OCI-LY1 (cell line): ENCODE results near the gene SDR42E2.
"Not testable (repeated sequence)": the region's sequence is repeated elsewhere in the genome, so short reads cannot be mapped to it uniquely, and the experiment has no call there.

ENCODE experiments used
- H2AFZ ChIP-seq: fragments of 200-600 bp; sonication (generic), shearing (Covaris generic); 2 replicates; pipeline ENCODE4 v1.6.0; 2014; ENCODE audit warnings: antibody characterized with exemption, mild to moderate bottlenecking, low read length
- H3F3A ChIP-seq: fragments of 200-600 bp; sonication (generic), shearing (Covaris generic); 2 replicates; pipeline ENCODE4 v1.6.0; 2014; ENCODE audit warnings: mild to moderate bottlenecking, antibody characterized with exemption, low read length, moderate library complexity; ENCODE audit not compliant: insufficient read depth
- H3K27ac ChIP-seq: fragments of 200-600 bp; sonication (generic); 2 replicates; pipeline ENCODE4 v1.5.1; 2014; ENCODE audit warnings: low read length, mixed run types, mild to moderate bottlenecking, low read depth; ENCODE audit not compliant: poor library complexity, severe bottlenecking
- H3K27me3 ChIP-seq: fragments of 200-600 bp; sonication (generic); 2 replicates; pipeline ENCODE4 v1.6.0; 2014; ENCODE audit warnings: antibody characterized with exemption, mild to moderate bottlenecking, low read length, moderate library complexity; ENCODE audit not compliant: insufficient read depth
- H3K36me3 ChIP-seq: fragments of 200-600 bp; sonication (generic); 2 replicates; pipeline ENCODE4 v1.6.1; 2014; ENCODE audit warnings: mild to moderate bottlenecking, antibody characterized with exemption, low read length, moderate library complexity, mixed read lengths; ENCODE audit not compliant: insufficient read depth
- H3K4me1 ChIP-seq: fragments of 200-600 bp; sonication (generic); 2 replicates; pipeline ENCODE4 v1.5.1; 2014; ENCODE audit warnings: mild to moderate bottlenecking, low read length, moderate library complexity; ENCODE audit not compliant: insufficient read depth, severe bottlenecking
- H3K4me2 ChIP-seq: fragments of 200-600 bp; sonication (generic), shearing (Covaris generic); 2 replicates; pipeline ENCODE4 v1.6.1; 2014; ENCODE audit warnings: low read length
- H3K4me3 ChIP-seq: fragments of 200-600 bp; sonication (generic); 2 replicates; pipeline ENCODE4 v1.5.1; 2014; ENCODE audit warnings: low read length, low read depth, mild to moderate bottlenecking, mixed read lengths; ENCODE audit not compliant: poor library complexity, severe bottlenecking
- H3K79me2 ChIP-seq: fragments of 200-600 bp; shearing (Covaris generic); 2 replicates; pipeline ENCODE4 v1.6.1; 2016; ENCODE audit warnings: mixed run types, low read length, mixed read lengths; ENCODE audit not compliant: insufficient read depth
- H3K9ac ChIP-seq: fragments of 200-600 bp; sonication (generic), shearing (Covaris generic); 2 replicates; pipeline ENCODE4 v1.6.1; 2014; ENCODE audit warnings: mild to moderate bottlenecking, low read length, mixed read lengths
- H3K9me2 ChIP-seq: fragments of 200-600 bp; sonication (generic), shearing (Covaris generic); 2 replicates; pipeline ENCODE4 v1.6.1; 2014; ENCODE audit warnings: low read depth, mild to moderate bottlenecking, low read length, mixed read lengths
- H3K9me3 ChIP-seq: fragments of 200-600 bp; shearing (Covaris generic); 2 replicates; pipeline ENCODE4 v1.6.1; 2014; ENCODE audit warnings: low read length, mixed read lengths
- H4K20me1 ChIP-seq: fragments of 200-600 bp; sonication (generic), shearing (Covaris generic); 2 replicates; pipeline ENCODE4 v1.6.0; 2016; ENCODE audit warnings: mild to moderate bottlenecking, low read length; ENCODE audit not compliant: insufficient read depth
- CTCF ChIP-seq: fragments of 200-600 bp; sonication (generic), shearing (Covaris generic); IDR thresholded peaks from 2 replicates; pipeline ENCODE4 v1.5.1; 2017; ENCODE audit warnings: mild to moderate bottlenecking, antibody characterized with exemption, low read length, moderate library complexity, mixed read lengths
- EZH2 ChIP-seq: fragments of 200-600 bp; sonication (generic), shearing (Covaris generic); IDR thresholded peaks from 2 replicates; pipeline ENCODE4 v1.8.0; 2017; ENCODE audit warnings: borderline replicate concordance, mixed run types, mild to moderate bottlenecking, antibody characterized with exemption, low read length, moderate library complexity, mixed read lengths

Gene SDR42E2

GRCh38 chr16:22152316-22152715 lies 10.0 kb upstream of the SDR42E2 start:
- no peak overlapping the region for H3K9ac ChIP-seq
- no peaks in the 10 kb centered on the region for H3F3A ChIP-seq
- H3K27me3 ChIP-seq, result no peaks in the 10 kb centered on the region
- H3K4me3 ChIP-seq, result no peak overlapping the region
- H3K9me2 ChIP-seq, result no peaks in the 10 kb centered on the region
- TF ChIP-seq EZH2, result no peak
- TF ChIP-seq CTCF, result no peak
- no peaks in the 10 kb centered on the region for H3K9me3 ChIP-seq
- H3K79me2 ChIP-seq, result no peaks in the 10 kb centered on the region
- H3K4me1 ChIP-seq, result no peaks in the 10 kb centered on the region
- H3K27ac ChIP-seq, result no peak overlapping the region
- no peaks in the 10 kb centered on the region for H3K36me3 ChIP-seq
- no peak overlapping the region for H2AFZ ChIP-seq
- no peak overlapping the region for H3K4me2 ChIP-seq
- no peaks in the 10 kb centered on the region for H4K20me1 ChIP-seq

DNA sequence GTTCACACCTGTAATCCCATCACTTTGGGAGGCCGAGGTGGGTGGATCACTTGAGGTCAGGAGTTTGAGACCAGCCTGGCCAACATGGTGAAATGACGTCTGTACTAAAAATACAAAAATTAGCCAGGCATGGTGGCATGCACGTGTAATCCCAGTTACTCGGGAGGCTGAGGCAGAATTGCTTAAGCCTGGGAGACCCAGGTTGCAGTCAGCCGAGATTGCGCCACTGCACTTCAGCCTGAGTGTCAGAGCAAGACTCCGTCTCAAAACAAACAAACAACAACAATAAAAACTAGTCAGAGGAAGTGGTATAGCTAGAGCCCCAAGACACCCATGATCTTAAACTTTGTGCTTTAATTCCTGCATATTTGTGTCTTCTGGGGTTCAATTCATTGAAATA lies 9.2 kb upstream of the SDR42E2 start:
- not testable (repeated sequence) for H3K4me3 ChIP-seq, H2AFZ ChIP-seq, H3K27me3 ChIP-seq, H3K79me2 ChIP-seq, H3K9ac ChIP-seq, H3K27ac ChIP-seq, H4K20me1 ChIP-seq, H3F3A ChIP-seq, H3K9me3 ChIP-seq, H3K4me1 ChIP-seq, H3K4me2 ChIP-seq, H3K36me3 ChIP-seq, H3K9me2 ChIP-seq

DNA sequence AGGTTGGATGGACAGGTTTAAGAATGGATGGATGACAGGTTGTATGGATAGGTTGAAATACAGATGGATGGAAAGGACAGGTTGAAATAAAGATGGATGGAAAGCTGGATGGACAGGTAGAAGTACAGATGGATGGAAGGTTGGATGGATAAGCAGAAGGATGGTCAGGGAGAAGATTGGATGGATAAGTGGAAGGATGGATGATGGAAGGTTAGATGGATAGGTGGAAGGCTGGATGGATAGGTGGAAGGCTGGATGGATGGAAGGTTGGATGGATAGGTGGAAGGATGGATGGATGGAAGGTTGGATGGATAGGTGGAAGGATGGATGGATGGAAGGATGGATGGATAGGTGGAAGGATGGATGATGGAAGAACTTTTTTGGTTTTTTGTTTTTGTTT lies 905 bp upstream of the SDR42E2 start:
- Histone ChIP-seq H4K20me1 (no peaks in the 10 kb centered on the region), H3K4me1 (no peaks in the 10 kb centered on the region), H3K4me2 (no peak overlapping the region), H3K9me2 (no peaks in the 10 kb centered on the region), H2AFZ (no peak overlapping the region), H3K27me3 (no peaks in the 10 kb centered on the region), H3F3A (no peaks in the 10 kb centered on the region), H3K9ac (no peak overlapping the region), H3K79me2 (no peaks in the 10 kb centered on the region), H3K36me3 (no peaks in the 10 kb centered on the region), H3K4me3 (no peak overlapping the region), H3K27ac (no peak overlapping the region), H3K9me3 (no peaks in the 10 kb centered on the region)
- TF ChIP-seq EZH2 (no peak), CTCF (no peak)

- no peak overlapping the region for H2AFZ ChIP-seq
- H3K4me1 ChIP-seq, result no peaks in the 10 kb centered on the region
- no peaks in the 10 kb centered on the region for H3K79me2 ChIP-seq
- no peak overlapping the region for H3K4me2 ChIP-seq
- no peaks in the 10 kb centered on the region for H3F3A ChIP-seq
- H3K27ac ChIP-seq, result no peak overlapping the region
- no peaks in the 10 kb centered on the region for H3K27me3 ChIP-seq
- no peak overlapping the region for H3K4me3 ChIP-seq
- H4K20me1 ChIP-seq, result no peaks in the 10 kb centered on the region
- H3K9me2 ChIP-seq, result no peaks in the 10 kb centered on the region
- no peaks in the 10 kb centered on the region for H3K9me3 ChIP-seq
- TF ChIP-seq CTCF (no peak), EZH2 (no peak)
- H3K9ac ChIP-seq, result no peak overlapping the region
- H3K36me3 ChIP-seq, result no peaks in the 10 kb centered on the region; the same call in 1 of the 2 replicates
These were observed 327 bp downstream of the SDR42E2 start for GRCh38 chr16:22162656-22163009.
